GM23338 (cell line): ENCODE measurements around the gene RAD51B. TPM values are rescaled to one million over a fixed set of nuclear protein-coding genes. Genes with fewer than 3 reads are reported as not detected.

Source experiments
- ATAC-seq: fragments of 200-7000 bp; cut with Tn5 transposase; 3 replicates; pipeline ENCODE4 v1.9.1; 2020
- DNase-seq: peaks from one replicate; pipeline ENCODE4 v3.0.0-alpha.2; 2015; ENCODE audit warnings: low spot score
- H2AFZ ChIP-seq: fragments of 200-600 bp; sonication (generic); 2 replicates; pipeline ENCODE4 v1.8.0; 2016; ENCODE audit warnings: antibody characterized with exemption, mild to moderate bottlenecking, moderate library complexity
- H3F3A ChIP-seq: fragments of 200-600 bp; sonication (generic); replicated peaks from 2 replicates; pipeline ENCODE4 v1.8.0; 2017; ENCODE audit warnings: antibody characterized with exemption, mixed run types, low read depth
- H3K27ac ChIP-seq: fragments of 200-600 bp; sonication (generic); 2 replicates; pipeline ENCODE4 v1.6.1; 2016; ENCODE audit warnings: low read depth
- H3K27me3 ChIP-seq: fragments of 200-600 bp; sonication (generic); 2 replicates; pipeline ENCODE4 v1.8.0; 2016; ENCODE audit warnings: mild to moderate bottlenecking, mixed run types, moderate library complexity; ENCODE audit not compliant: insufficient read depth
- H3K36me3 ChIP-seq: fragments of 200-600 bp; sonication (generic); 2 replicates; pipeline ENCODE4 v1.8.0; 2016; ENCODE audit warnings: mild to moderate bottlenecking; ENCODE audit not compliant: insufficient read depth
- H3K4me1 ChIP-seq: fragments of 200-600 bp; sonication (generic); 2 replicates; pipeline ENCODE4 v1.8.0; 2016; ENCODE audit warnings: mild to moderate bottlenecking, moderate library complexity; ENCODE audit not compliant: insufficient read depth
- H3K4me2 ChIP-seq: fragments of 200-600 bp; sonication (generic); 2 replicates; pipeline ENCODE4 v1.7.1; 2017; ENCODE audit warnings: mixed run types
- H3K4me3 ChIP-seq: fragments of 200-600 bp; sonication (generic); 2 replicates; pipeline ENCODE4 v1.6.1; 2016; ENCODE audit warnings: mixed run types
- H3K79me2 ChIP-seq: fragments of 200-600 bp; sonication (generic); replicated peaks from 2 replicates; pipeline ENCODE4 v1.8.0; 2017; ENCODE audit warnings: mild to moderate bottlenecking; ENCODE audit not compliant: insufficient read depth
- H3K9me2 ChIP-seq: fragments of 200-600 bp; sonication (generic); 2 replicates; pipeline ENCODE4 v1.8.0; 2017; ENCODE audit not compliant: insufficient read depth
- H4K20me1 ChIP-seq: fragments of 200-600 bp; sonication (generic); replicated peaks from 2 replicates; pipeline ENCODE4 v1.8.0; 2017; ENCODE audit warnings: mild to moderate bottlenecking; ENCODE audit not compliant: insufficient read depth
- H3K27ac Mint-ChIP-seq: 2 replicates; pipeline ENCODE4 v1.8.0; 2020; ENCODE audit warnings: inconsistent platforms, mild to moderate bottlenecking, moderate library complexity, mixed read lengths
- H3K27me3 Mint-ChIP-seq: 3 replicates; pipeline ENCODE4 v1.8.0; 2022; ENCODE audit warnings: low read depth, mild to moderate bottlenecking, moderate library complexity, mixed read lengths, inconsistent platforms; ENCODE audit not compliant: insufficient read depth, poor library complexity
- H3K36me3 Mint-ChIP-seq: 3 replicates; pipeline ENCODE4 v1.8.0; 2021; ENCODE audit warnings: low read depth, mild to moderate bottlenecking, inconsistent platforms, moderate library complexity, mixed read lengths
- H3K4me1 Mint-ChIP-seq: 3 replicates; pipeline ENCODE4 v1.8.0; 2020; ENCODE audit warnings: mild to moderate bottlenecking, inconsistent platforms, mixed read lengths
- H3K4me3 Mint-ChIP-seq: 3 replicates; pipeline ENCODE4 v1.8.0; 2021; ENCODE audit warnings: moderate library complexity, mild to moderate bottlenecking, inconsistent platforms, mixed read lengths
- H3K9me3 Mint-ChIP-seq: 3 replicates; pipeline ENCODE4 v1.8.0; 2020; ENCODE audit warnings: moderate library complexity, mild to moderate bottlenecking, inconsistent platforms, mixed read lengths
- CREB1 ChIP-seq: fragments of 250-450 bp; sonication (Bioruptor Pico); IDR thresholded peaks from 2 replicates; pipeline ENCODE4 v1.5.0; 2020; ENCODE audit warnings: low read depth, mild to moderate bottlenecking, moderate library complexity
- CTCF ChIP-seq, 2 experiments: fragments of 200-600 bp in 1 of 2; sonication (generic) in 1 of 2; conservative IDR thresholded peaks; 2 replicates each; pipeline versions ENCODE4 v1.5.1 to v1.6.1; 2016 to 2017; ENCODE audit warnings: antibody characterized with exemption in 2 of 2, low read depth in 2 of 2, mild to moderate bottlenecking in 2 of 2, moderate library complexity in 1 of 2
- ETS1 ChIP-seq: IDR thresholded peaks from 2 replicates; pipeline ENCODE4 v1.6.1; 2016; ENCODE audit warnings: antibody characterized with exemption
- EZH2 ChIP-seq: fragments of 200-600 bp; sonication (generic); IDR thresholded peaks from one replicate; pipeline ENCODE4 v1.8.0; 2017; ENCODE audit warnings: antibody characterized with exemption, mild to moderate bottlenecking, low read depth; ENCODE audit not compliant: unreplicated experiment
- EZH2phosphoT487 ChIP-seq: fragments of 200-600 bp; sonication (generic); IDR thresholded peaks from one replicate; pipeline ENCODE4 v1.8.1; 2018; ENCODE audit warnings: antibody characterized with exemption; ENCODE audit not compliant: unreplicated experiment
- JUNB ChIP-seq: IDR thresholded peaks from one replicate; pipeline ENCODE4 v1.6.1; 2016; ENCODE audit warnings: antibody characterized with exemption; ENCODE audit not compliant: unreplicated experiment
- NANOG ChIP-seq: IDR thresholded peaks from 2 replicates; pipeline ENCODE4 v1.6.1; 2016; ENCODE audit warnings: antibody characterized with exemption, borderline replicate concordance
- POLR2AphosphoS5 ChIP-seq: IDR thresholded peaks from 2 replicates; pipeline ENCODE4 v1.6.1; 2016; ENCODE audit warnings: antibody characterized with exemption, low read depth
- REST ChIP-seq: IDR thresholded peaks from one replicate; pipeline ENCODE4 v1.6.1; 2018; ENCODE audit warnings: antibody characterized with exemption; ENCODE audit not compliant: unreplicated experiment
- STAT1 ChIP-seq: IDR thresholded peaks from one replicate; pipeline ENCODE4 v1.6.1; 2016; ENCODE audit warnings: antibody characterized with exemption; ENCODE audit not compliant: unreplicated experiment
- ZNF114 ChIP-seq: fragments of 250-450 bp; sonication (Bioruptor Pico); IDR thresholded peaks from 2 replicates; pipeline ENCODE4 v1.5.0; 2020; ENCODE audit warnings: mild to moderate bottlenecking, moderate library complexity
- ZNF331 ChIP-seq: fragments of 250-450 bp; sonication (Bioruptor Pico); IDR thresholded peaks from 2 replicates; pipeline ENCODE4 v1.5.0; 2020; ENCODE audit warnings: low read depth, mild to moderate bottlenecking, moderate library complexity
- ZNF462 ChIP-seq: fragments of 250-450 bp; sonication (Bioruptor Pico); IDR thresholded peaks from 2 replicates; pipeline ENCODE4 v1.5.0; 2020; ENCODE audit warnings: mild to moderate bottlenecking, moderate library complexity
- polyA plus RNA-seq: library from polyadenylated mRNA; unstranded; fragments of >200 nt; fragmentation: Nextera tagmentation; extraction: Ambion mirVana; gene quantifications from 2 replicates; pipeline ENCODE4 v1.2.1, GENCODE V29; 2016
- total RNA-seq: library from RNA; depleted of rRNA; stranded (reverse); fragments of >200 nt; shearing (Covaris generic); gene quantifications from 2 replicates; pipeline ENCODE4 v1.2.3, GENCODE V29; 2014

The RAD51B gene
- total and polyA plus RNA-seq, 2 experiments from 2014 or later: 15.7 to 29.1 TPM

GRCh38 chr14:67900231-67900630, 80.7 kb downstream of the RAD51B start:
- Histone ChIP-seq H3K4me1 (no peaks in the 10 kb centered on the region), H3F3A (no peaks in the 10 kb centered on the region), H3K79me2 (no peaks in the 10 kb centered on the region), H3K9me2 (no peaks in the 10 kb centered on the region), H3K4me2 (no peak overlapping the region), H3K27ac (no peak overlapping the region), H3K36me3 (peaks cover 12% of the 10 kb centered on the region; the same call in 1 of the 2 replicates), H2AFZ (no peak overlapping the region), H3K4me3 (no peak overlapping the region), H4K20me1 (no peaks in the 10 kb centered on the region), H3K27me3 (no peaks in the 10 kb centered on the region)
- peaks cover 25% of the 10 kb centered on the region for H3K36me3 Mint-ChIP-seq
- no peak overlapping the region for H3K4me3 Mint-ChIP-seq
- H3K27me3 Mint-ChIP-seq: peaks cover 3% of the 10 kb centered on the region
- TF ChIP-seq REST (no peak), ETS1 (no peak), EZH2 (no peak), NANOG (no peak), CREB1 (CRISPR knock-in tag) (no peak), ZNF331 (CRISPR knock-in tag) (no peak), ZNF462 (no peak), EZH2phosphoT487 (no peak), CTCF (conservative IDR thresholded peaks at IDR 0.05; ENCODE audit: low read depth in 2 of 2) (no peak), JUNB (no peak), STAT1 (no peak), ZNF114 (no peak), POLR2AphosphoS5 (no peak)
- ATAC-seq (no peak), DNase-seq (no peak)
- H3K9me3 Mint-ChIP-seq: peaks cover 20% of the 10 kb centered on the region; the same call in 2 of the 3 replicates
- H3K27ac Mint-ChIP-seq: no peak overlapping the region
- no peaks in the 10 kb centered on the region for H3K4me1 Mint-ChIP-seq
